K562 (cell line): ENCODE data around the gene PPP1R14B. TPM values are rescaled to one million over a fixed set of nuclear protein-coding genes. Genes with fewer than 3 reads are reported as not detected.
A peak's percentile ranks its signal among the peaks of the same experiment; 100 is the strongest.

Source experiments
- ATAC-seq: fragments of 200-7000 bp; cut with Tn5 transposase; 3 replicates; pipeline ENCODE4 v1.9.1; 2020; ENCODE audit warnings: moderate library complexity
- BruUV-seq: library from RNA; stranded (reverse); fragments of 400-500 nt; replicated peaks from 2 replicates; lab custom pipeline; 2021; lab: Mats Ljungman, UMichigan
- CTCF ChIA-PET: fragments of 300-600 bp; formaldehyde crosslinking; extraction: SDS; loops from one replicate; lab custom pipeline; 2021; ENCODE audit warnings: low intra/inter-chr PET ratio; lab: Yijun Ruan, JAX
- POLR2A ChIA-PET: fragments of 300-600, 350-650 bp; sonication (Branson Sonifier 250); formaldehyde crosslinking; extraction: SDS; loops from one replicate; lab custom pipeline; 2021; ENCODE audit warnings: antibody characterized with exemption, inconsistent platforms; lab: Yijun Ruan, JAX
- DNase-seq, 4 experiments: peaks; one replicate each; pipeline versions ENCODE4 v3.0.0 to v3.0.0-alpha.2; 2011 to 2018; ENCODE audit warnings: low spot score in 3 of 4, mixed read lengths in 3 of 4; ENCODE audit errors: extremely low read depth in 1 of 4
- FAIRE-seq: peaks from 2 replicates; lab custom pipeline; 2011; peaks lifted over from hg19 to GRCh38; lab: Jason Lieb, UNC
- H2AFZ ChIP-seq: 2 replicates; pipeline ENCODE4 v1.6.0; 2011; ENCODE audit warnings: low read depth, low read length, control low read depth, inconsistent platforms
- H3K27ac ChIP-seq: fragments of 200-600 bp; 3 replicates; pipeline ENCODE4 v1.8.0; 2011; ENCODE audit warnings: low read depth, mild to moderate bottlenecking, control low read depth, inconsistent platforms, low read length, moderate library complexity, mixed read lengths; ENCODE audit errors: extremely low read depth
- H3K27me3 ChIP-seq, 2 experiments: fragments of 300-600 bp in 1 of 2; 2 replicates in 1 of 2; 3 replicates in 1 of 2; pipeline versions ENCODE4 v1.6.0 to v1.8.0; 2011; ENCODE audit warnings: inconsistent platforms in 2 of 2, low read length in 2 of 2, mild to moderate bottlenecking in 1 of 2, mixed read lengths in 1 of 2, moderate library complexity in 1 of 2; ENCODE audit not compliant: control insufficient read depth in 2 of 2, insufficient read depth in 2 of 2
- H3K36me3 ChIP-seq: fragments of 300-600 bp; 3 replicates; pipeline ENCODE4 v1.8.0; 2011; ENCODE audit warnings: mild to moderate bottlenecking, low read length, inconsistent platforms; ENCODE audit not compliant: control insufficient read depth, insufficient read depth
- H3K4me1 ChIP-seq, 2 experiments: fragments of 200-600 bp in 1 of 2; replicated peaks in 1 of 2; 2 replicates in 1 of 2; 3 replicates in 1 of 2; pipeline versions ENCODE4 v1.5.1 to v1.8.0; 2011; ENCODE audit warnings: inconsistent platforms in 2 of 2, low read length in 2 of 2, mild to moderate bottlenecking in 1 of 2, mixed read lengths in 1 of 2, moderate library complexity in 1 of 2; ENCODE audit not compliant: control insufficient read depth in 2 of 2, insufficient read depth in 2 of 2
- H3K4me2 ChIP-seq: 2 replicates; pipeline ENCODE4 v1.6.1; 2011; ENCODE audit warnings: low read length, control low read depth, inconsistent platforms, mixed read lengths; ENCODE audit not compliant: insufficient read depth
- H3K4me3 ChIP-seq: fragments of 200-600 bp; sonication (generic), shearing (Covaris generic); 2 replicates; pipeline ENCODE4 v1.5.1; 2016; ENCODE audit warnings: control low read depth, inconsistent platforms
- H3K79me2 ChIP-seq: fragments of 200-600 bp; 3 replicates; pipeline ENCODE4 v1.8.0; 2011; ENCODE audit warnings: low read length, inconsistent platforms; ENCODE audit not compliant: control insufficient read depth, insufficient read depth
- H3K9ac ChIP-seq, 2 experiments: 2 replicates each; pipeline versions ENCODE4 v1.6.0 to v1.6.1; 2011; ENCODE audit warnings: low read depth in 2 of 2, low read length in 2 of 2, control low read depth in 1 of 2, inconsistent platforms in 1 of 2, mild to moderate bottlenecking in 1 of 2, mixed read lengths in 1 of 2; ENCODE audit not compliant: insufficient read depth in 1 of 2
- H3K9me1 ChIP-seq: one replicate; pipeline ENCODE4 v1.6.0; 2011; ENCODE audit warnings: inconsistent platforms, mild to moderate bottlenecking, low read length, moderate library complexity; ENCODE audit not compliant: control insufficient read depth, insufficient read depth
- H3K9me3 ChIP-seq: replicated peaks from 2 replicates; pipeline ENCODE4 v1.5.1; 2011; ENCODE audit warnings: low read depth, low read length, inconsistent platforms; ENCODE audit not compliant: control insufficient read depth, insufficient read depth
- H4K20me1 ChIP-seq: replicated peaks from 2 replicates; pipeline ENCODE4 v1.6.1; 2011; ENCODE audit warnings: low read length, inconsistent platforms, mixed read lengths; ENCODE audit not compliant: control insufficient read depth, insufficient read depth
- DMBX1 ChIP-seq: fragments of 250-450 bp; sonication (Bioruptor Pico); IDR thresholded peaks from 2 replicates; pipeline ENCODE4 v1.8.0; 2022; ENCODE audit warnings: inconsistent platforms, mild to moderate bottlenecking, moderate library complexity, borderline replicate concordance
- ELF1 ChIP-seq: fragments of 200-800 bp; sonication (Bioruptor generic); IDR thresholded peaks from 2 replicates; pipeline ENCODE4 v1.6.1; 2016; ENCODE audit warnings: missing genetic modification characterization, missing compliant biosample characterization
- KLF16 ChIP-seq: IDR thresholded peaks from 2 replicates; pipeline ENCODE4 v1.6.1; 2016; ENCODE audit warnings: antibody characterized with exemption
- POLR2AphosphoS5 ChIP-seq: IDR thresholded peaks from 2 replicates; pipeline ENCODE4 v1.6.1; 2011; ENCODE audit warnings: mild to moderate bottlenecking, low read depth, low read length, moderate library complexity; ENCODE audit not compliant: control insufficient read depth, insufficient read depth
- POLR3A ChIP-seq: IDR thresholded peaks from 2 replicates; pipeline ENCODE4 v1.6.1; 2011; ENCODE audit warnings: borderline replicate concordance, mild to moderate bottlenecking, moderate library complexity; ENCODE audit not compliant: insufficient read length, insufficient read depth; ENCODE audit errors: extremely low read depth
- PRPF4 ChIP-seq: fragments of 200-400 bp; formaldehyde crosslinking; IDR thresholded peaks from one replicate; pipeline ENCODE4 v1.6.1; 2017; ENCODE audit warnings: low read length, low read depth, mild to moderate bottlenecking; ENCODE audit not compliant: insufficient read depth, poor library complexity, severe bottlenecking
- ZBTB7A ChIP-seq: IDR thresholded peaks from 2 replicates; pipeline ENCODE4 v1.6.1; 2011; ENCODE audit warnings: low read depth, mild to moderate bottlenecking, low read length, moderate library complexity, borderline replicate concordance; ENCODE audit not compliant: control insufficient read depth
- ZFX ChIP-seq: sonication (generic); formaldehyde crosslinking; IDR thresholded peaks from 2 replicates; pipeline ENCODE4 v1.8.0; 2022; ENCODE audit warnings: mild to moderate bottlenecking, missing genetic modification reagents, moderate library complexity
- ZKSCAN8 ChIP-seq: fragments of 200-800 bp; sonication (Bioruptor generic); IDR thresholded peaks from 2 replicates; pipeline ENCODE4 v1.6.1; 2016; ENCODE audit warnings: missing genetic modification characterization, missing compliant biosample characterization
- ZNF354B ChIP-seq: fragments of 250-450 bp; sonication (Bioruptor Pico); IDR thresholded peaks from 2 replicates; pipeline ENCODE4 v1.4.0; 2020
- WGBS: fragments of 100-300 bp; shearing (Covaris generic); methylation state at CpG from one replicate; pipeline ENCODE4 v1.1.6; 2016; ENCODE audit warnings: low coverage, mixed read lengths; ENCODE audit not compliant: insufficient coverage; ENCODE audit errors: missing lambda C conversion rate; 5-methylcytosine and 5-hydroxymethylcytosine counted together
- in situ Hi-C: fragments of 300-500 bp; cut with MboI; formaldehyde crosslinking; loops from 4 replicates; pipeline ENCODE4 v1.15.0; 2018; ENCODE audit warnings: inconsistent platforms, mixed read lengths
- intact Hi-C: fragments of 100-400 bp; cut with micrococcal nuclease; formaldehyde crosslinking; loops from 2 replicates; pipeline ENCODE4 v1.14.2; 2022
- polyA plus RNA-seq, 8 experiments: library from polyadenylated mRNA; depleted of rRNA in 4 of 8; stranded (reverse) in 5 of 8; unstranded in 3 of 8; fragments of >200 nt; fragmentation: Nextera tagmentation in 2 of 8; fragmentation: Illumina TruSeq in 1 of 8; extraction: Ambion mirVana in 2 of 8; extraction: Trizol in 1 of 8; gene quantifications; 2 replicates each; pipeline versions ENCODE4 v1.2.1 to v1.2.3, GENCODE V29; 2011 to 2014; ENCODE audit warnings: inconsistent platforms in 1 of 8, missing spikeins in 1 of 8
- total RNA-seq, 7 experiments: library from RNA; depleted of rRNA in 6 of 7; stranded (reverse); fragments of >200 nt in 6 of 7; fragmentation: Illumina TruSeq in 2 of 7; extraction: Trizol in 2 of 7; gene quantifications; 2 replicates each; pipeline versions ENCODE4 v1.2.1 to v1.2.3, GENCODE V29; 2011 to 2021; ENCODE audit warnings: low replicate concordance in 1 of 7

Gene PPP1R14B
- total and polyA plus RNA-seq, 9 of the 15 experiments (the other 6 are each of a cell fraction or from before 2014, with no cell fraction given), result 7.7 to 566 (median 212) TPM

GRCh38 chr11:64249038-64249437, 2.3 kb upstream of the PPP1R14B start:
- WGBS, result 83% methylated on average over 4 of the region's 4 CpGs
- no peak overlapping the region for H2AFZ ChIP-seq
- peaks cover 31 to 89% of the 10 kb centered on the region in 2 experiments for H3K4me1 ChIP-seq
- peaks cover 48% of the 10 kb centered on the region for H3K79me2 ChIP-seq
- CTCF ChIA-PET, result no interaction called here
- H3K27ac ChIP-seq, result 0 out of 3 replicates have a peak overlapping the region, but pooled peaks have one; percentile 38
- no peaks in the 10 kb centered on the region for H3K9me3 ChIP-seq
- FAIRE-seq (no peak), ATAC-seq (no peak), DNase-seq (no peak)
- H3K4me2 ChIP-seq, result no peak overlapping the region
- peaks cover 7% of the 10 kb centered on the region for H4K20me1 ChIP-seq
- intact Hi-C loops, result loop anchor here (10.0 kb wide), 1 partner anchor 56 kb away; the partner anchor contains the start of genes CATSPERZ and ESRRA
- no peaks in the 10 kb centered on the region for H3K9me1 ChIP-seq
- H3K36me3 ChIP-seq, result peaks cover 32% of the 10 kb centered on the region; the same call in 1 of the 3 replicates
- in situ Hi-C loops, result no loop called here
- POLR2A ChIA-PET, result interaction anchor here (0.5 to 7.8 kb wide), 6 partner anchors 10 to 613 kb away, joined by 3 to 58 read pairs (median 4); no protein-coding TSS in a partner anchor
- H3K4me3 ChIP-seq, result no peak overlapping the region
- no peaks in the 10 kb centered on the region for H3K27me3 ChIP-seq
- TF ChIP-seq ZFX (CRISPR knock-in tag) (0 out of 2 replicates have a peak, but pooled peaks have one; percentile 8), POLR3A (no peak), PRPF4 (no peak), ELF1 (tag) (no peak), ZNF354B (no peak), ZBTB7A (0 out of 2 replicates have a peak, but pooled peaks have one; percentile 14), DMBX1 (CRISPR knock-in tag) (no peak), KLF16 (no peak), POLR2AphosphoS5 (no peak), ZKSCAN8 (CRISPR knock-in tag) (no peak)
- no TSS peak for BruUV-seq
- H3K9ac ChIP-seq, result peak overlapping the region in 1 of 2 experiments; percentile 95; a peak in 2 of 4 replicates
